WI38 (cell line): Measurements from ENCODE around the gene EID2.

ENCODE experiments used
- H3K4me3 ChIP-seq: 2 replicates; pipeline ENCODE4 v1.5.1; 2011; ENCODE audit warnings: low read depth, mild to moderate bottlenecking, control low read depth, low read length
- CTCF ChIP-seq: IDR thresholded peaks from 2 replicates; pipeline ENCODE4 v1.5.1; 2012; ENCODE audit warnings: low read depth, mild to moderate bottlenecking, control low read depth, low read length

EID2 gene

GRCh38 chr19:39563408-39563807, 23.4 kb upstream of the EID2 start:
- H3K4me3 ChIP-seq, result no peak overlapping the region
- no peak for TF ChIP-seq CTCF

- no peak for TF ChIP-seq CTCF
- H3K4me3 ChIP-seq, result no peak overlapping the region
Measured at GRCh38 chr19:39558624-39559117, 18.7 kb upstream of the EID2 start.

- no peak for TF ChIP-seq CTCF
- no peak overlapping the region; the same call in 1 of the 2 replicates for H3K4me3 ChIP-seq
Measured at GRCh38 chr19:39557811-39558623, 18.1 kb upstream of the EID2 start.

- no peak for TF ChIP-seq CTCF
- no peak overlapping the region for H3K4me3 ChIP-seq
Measured at GRCh38 chr19:39555883-39556282, 15.9 kb upstream of the EID2 start.

- no peak overlapping the region for H3K4me3 ChIP-seq
- no peak for TF ChIP-seq CTCF
Measured at GRCh38 chr19:39554701-39555311, 14.8 kb upstream of the EID2 start.

GRCh38 chr19:39553082-39553652, 13.2 kb upstream of the EID2 start:
- H3K4me3 ChIP-seq, result no peak overlapping the region
- no peak for TF ChIP-seq CTCF

- H3K4me3 ChIP-seq, result no peak overlapping the region
- TF ChIP-seq CTCF, result no peak
Measured at GRCh38 chr19:39550197-39550596, 10.2 kb upstream of the EID2 start.
